GM18508 (cell line): ENCODE measurements around the gene FAM227B.

Experiments used
- ATAC-seq: cut with Tn5 transposase; IDR thresholded peaks from one replicate; pipeline ENCODE4 v1.9.1; 2021; ENCODE audit warnings: moderate number of reproducible peaks; ENCODE audit not compliant: insufficient read depth, unreplicated experiment

Gene FAM227B

GRCh38 chr15:49452595-49452994 lies 168.0 kb downstream of the FAM227B start:
- no peak for ATAC-seq

GRCh38 chr15:49441816-49442215 lies 178.8 kb downstream of the FAM227B start:
- no peak for ATAC-seq

- ATAC-seq: no peak
These were observed 179.3 kb downstream of the FAM227B start for GRCh38 chr15:49441356-49441755.

- no peak for ATAC-seq
These were observed 180.8 kb downstream of the FAM227B start for GRCh38 chr15:49439678-49440395.

- ATAC-seq: peak; percentile 77
These were observed 181.5 kb downstream of the FAM227B start for GRCh38 chr15:49438962-49439631.

GRCh38 chr15:49436751-49437150 lies 183.9 kb downstream of the FAM227B start:
- ATAC-seq: no peak

GRCh38 chr15:49435174-49435573 lies 185.4 kb downstream of the FAM227B start:
- ATAC-seq: no peak

GRCh38 chr15:49430046-49430445 lies 190.6 kb downstream of the FAM227B start:
- ATAC-seq: no peak

- ATAC-seq: no peak
These were observed 192.1 kb downstream of the FAM227B start for GRCh38 chr15:49428409-49429095.

GRCh38 chr15:49427372-49427771 lies 193.2 kb downstream of the FAM227B start:
- ATAC-seq: no peak

GRCh38 chr15:49424954-49425353 lies 195.7 kb downstream of the FAM227B start:
- no peak for ATAC-seq

- no peak for ATAC-seq
These were observed 196.6 kb downstream of the FAM227B start for GRCh38 chr15:49423901-49424550.

GRCh38 chr15:49423021-49423420 lies 197.6 kb downstream of the FAM227B start, which contains the start of gene FGF7:
Gene FGF7, plus strand, starts transcription at chr15:49423242. Its CDS starts 1,056 bp downstream, at chr15:49424298.
- no peak for ATAC-seq

- no peak for ATAC-seq
These were observed 198.6 kb downstream of the FAM227B start for GRCh38 chr15:49421991-49422390.

GRCh38 chr15:49418811-49419210 lies 201.8 kb downstream of the FAM227B start:
- no peak for ATAC-seq

- ATAC-seq: no peak
These were observed 205.0 kb downstream of the FAM227B start for GRCh38 chr15:49415638-49416037.

GRCh38 chr15:49415149-49415548 lies 205.5 kb downstream of the FAM227B start:
- ATAC-seq: no peak

GRCh38 chr15:49412797-49413196 lies 207.8 kb downstream of the FAM227B start:
- no peak for ATAC-seq

GRCh38 chr15:49410641-49411040 lies 210.0 kb downstream of the FAM227B start:
- ATAC-seq: no peak

- ATAC-seq: no peak
These were observed 214.1 kb downstream of the FAM227B start for GRCh38 chr15:49406352-49407118.
